Neural progenitor cell (in vitro differentiated cells): Measurements from ENCODE around the gene PRKCA.

Experiments used
- CTCF ChIP-seq: fragments of 200-600 bp; sonication (generic); IDR thresholded peaks from 2 replicates; pipeline ENCODE4 v1.5.1; 2017; ENCODE audit warnings: antibody characterized with exemption, mild to moderate bottlenecking
- EZH2 ChIP-seq: fragments of 200-600 bp; sonication (generic); IDR thresholded peaks from 2 replicates; pipeline ENCODE4 v1.6.1; 2017; ENCODE audit warnings: antibody characterized with exemption, mild to moderate bottlenecking, moderate library complexity

GRCh38 chr17:66275651-66276050, 26.8 kb upstream of the PRKCA start:
- TF ChIP-seq CTCF (no peak), EZH2 (no peak)
